ENCODE results near the gene AMT.

Gene AMT

GRCh38 chr3:49434731-49435130, 12.5 kb upstream of the AMT start:
- H3F3A ChIP-seq (ENCODE audit: low read depth) = no peaks in the 10 kb centered on the region
- H3K4me1 ChIP-seq (ENCODE audit: insufficient read depth, low read length, poor library complexity, severe bottlenecking) = peaks cover 3% of the 10 kb centered on the region
- TF ChIP-seq EZH2phosphoT487 (IDR thresholded peaks at IDR 0.05; ENCODE audit: borderline replicate concordance) = no peak
- no peak for TF ChIP-seq CTCF (conservative IDR thresholded peaks at IDR 0.05; ENCODE audit: low read length)
- no peaks in the 10 kb centered on the region for H3K79me2 ChIP-seq (ENCODE audit: insufficient read depth, low read length)
- H3K4me3 ChIP-seq (ENCODE audit: low read length, poor library complexity, severe bottlenecking) = no peak overlapping the region
- no peak overlapping the region for H3K4me2 ChIP-seq (ENCODE audit: low read depth, low read length, poor library complexity, severe bottlenecking)
- H3K9me2 ChIP-seq (replicated peaks; ENCODE audit: low read depth, low read length) = no peaks in the 10 kb centered on the region
- no peaks in the 10 kb centered on the region for H3K9me3 ChIP-seq (ENCODE audit: insufficient read depth, low read depth, low read length)
- H3K36me3 ChIP-seq (ENCODE audit: insufficient read depth, low read length) = no peaks in the 10 kb centered on the region
- H4K20me1 ChIP-seq (ENCODE audit: insufficient read depth, low read length, poor library complexity, severe bottlenecking) = no peaks in the 10 kb centered on the region
- no peak overlapping the region for H3K9ac ChIP-seq (ENCODE audit: low read depth, low read length, poor library complexity, severe bottlenecking)
- no peak overlapping the region for H2AFZ ChIP-seq (ENCODE audit: low read length)
- H3K27me3 ChIP-seq (ENCODE audit: insufficient read depth, low read length, poor library complexity, severe bottlenecking) = no peaks in the 10 kb centered on the region

GRCh38 chr3:49428752-49429080, 6.4 kb upstream of the AMT start:
- no peaks in the 10 kb centered on the region for H3F3A ChIP-seq (ENCODE audit: low read depth)
- H2AFZ ChIP-seq (ENCODE audit: low read length) = peak overlapping the region; percentile 96
- peak overlapping the region; percentile 81 for H3K9ac ChIP-seq (ENCODE audit: low read depth, low read length, poor library complexity, severe bottlenecking)
- H3K4me2 ChIP-seq (ENCODE audit: low read depth, low read length, poor library complexity, severe bottlenecking) = peak overlapping the region; percentile 67
- H3K9me2 ChIP-seq (replicated peaks; ENCODE audit: low read depth, low read length) = no peaks in the 10 kb centered on the region
- no peaks in the 10 kb centered on the region for H4K20me1 ChIP-seq (ENCODE audit: insufficient read depth, low read length, poor library complexity, severe bottlenecking)
- no peaks in the 10 kb centered on the region for H3K36me3 ChIP-seq (ENCODE audit: insufficient read depth, low read length)
- H3K4me1 ChIP-seq (ENCODE audit: insufficient read depth, low read length, poor library complexity, severe bottlenecking) = peaks cover 19% of the 10 kb centered on the region
- no peaks in the 10 kb centered on the region for H3K27me3 ChIP-seq (ENCODE audit: insufficient read depth, low read length, poor library complexity, severe bottlenecking)
- H3K9me3 ChIP-seq (ENCODE audit: insufficient read depth, low read depth, low read length) = no peaks in the 10 kb centered on the region
- TF ChIP-seq CTCF (conservative IDR thresholded peaks at IDR 0.05; ENCODE audit: low read length) (peak; percentile 36), EZH2phosphoT487 (IDR thresholded peaks at IDR 0.05; ENCODE audit: borderline replicate concordance) (no peak)
- peak overlapping the region; percentile 87 for H3K4me3 ChIP-seq (ENCODE audit: low read length, poor library complexity, severe bottlenecking)
- H3K79me2 ChIP-seq (ENCODE audit: insufficient read depth, low read length) = 0 out of 2 replicates have a peak, but pooled peaks cover 12% of the 10 kb centered on the region

GRCh38 chr3:49427586-49427985, 5.3 kb upstream of the AMT start:
- no peak overlapping the region for H3K4me3 ChIP-seq (ENCODE audit: low read length, poor library complexity, severe bottlenecking)
- H3K27me3 ChIP-seq (ENCODE audit: insufficient read depth, low read length, poor library complexity, severe bottlenecking) = no peaks in the 10 kb centered on the region
- peaks cover 21% of the 10 kb centered on the region for H3K4me1 ChIP-seq (ENCODE audit: insufficient read depth, low read length, poor library complexity, severe bottlenecking)
- no peak overlapping the region for H2AFZ ChIP-seq (ENCODE audit: low read length)
- H3F3A ChIP-seq (ENCODE audit: low read depth) = no peaks in the 10 kb centered on the region
- peak overlapping the region; percentile 67 for H3K4me2 ChIP-seq (ENCODE audit: low read depth, low read length, poor library complexity, severe bottlenecking)
- no peaks in the 10 kb centered on the region for H3K9me2 ChIP-seq (replicated peaks; ENCODE audit: low read depth, low read length)
- H3K9me3 ChIP-seq (ENCODE audit: insufficient read depth, low read depth, low read length) = no peaks in the 10 kb centered on the region
- TF ChIP-seq EZH2phosphoT487 (IDR thresholded peaks at IDR 0.05; ENCODE audit: borderline replicate concordance) (no peak), CTCF (conservative IDR thresholded peaks at IDR 0.05; ENCODE audit: low read length) (no peak)
- H4K20me1 ChIP-seq (ENCODE audit: insufficient read depth, low read length, poor library complexity, severe bottlenecking) = no peaks in the 10 kb centered on the region
- H3K36me3 ChIP-seq (ENCODE audit: insufficient read depth, low read length) = no peaks in the 10 kb centered on the region
- 0 out of 2 replicates have a peak, but pooled peaks cover 12% of the 10 kb centered on the region for H3K79me2 ChIP-seq (ENCODE audit: insufficient read depth, low read length)
- no peak overlapping the region for H3K9ac ChIP-seq (ENCODE audit: low read depth, low read length, poor library complexity, severe bottlenecking)

Measured in Loucy (cell line).